ENCODE data around the gene C9orf85. TPM values are rescaled to one million over a fixed set of nuclear protein-coding genes. Genes with fewer than 3 reads are reported as not detected.

The C9orf85 gene
- total and polyA plus RNA-seq, 2 of the 8 experiments (the other 6 are each of a cell fraction or from before 2014, with no cell fraction given) = 6.3 to 14.5 TPM

DNA sequence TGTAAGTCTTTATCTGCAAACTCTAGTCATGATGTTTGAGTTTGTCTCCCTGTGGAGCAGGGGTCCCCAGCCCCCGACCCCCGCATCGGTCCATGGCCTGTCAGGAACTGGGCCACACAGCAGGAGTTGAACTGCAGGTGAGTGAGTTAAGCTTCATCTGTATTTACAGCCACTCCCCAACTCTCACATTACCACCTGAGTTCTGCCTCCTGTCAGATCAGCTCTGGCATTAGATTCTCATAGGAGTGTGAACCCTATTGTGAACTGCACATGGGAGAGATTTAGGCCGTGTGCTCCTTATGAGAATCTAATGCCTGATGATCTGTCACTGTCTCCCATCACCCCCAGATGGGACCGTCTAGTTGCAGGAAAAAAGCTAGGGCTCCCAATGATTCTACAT, 7.0 kb downstream of the C9orf85 start:
- no peak overlapping the region for H2AFZ ChIP-seq (ENCODE audit: low read length)
- H3K23me2 ChIP-seq (ENCODE audit: low read depth, low read length) = no peaks in the 10 kb centered on the region
- no peak overlapping the region for H2BK120ac ChIP-seq (replicated peaks; ENCODE audit: low read depth, low read length)
- 89% methylated on average over 5 of the region's 5 CpGs; no CpG with 5 or more reads in 1 of the 2 experiments for WGBS, 2 experiments (ENCODE audit: extremely low coverage in 1 of 2, insufficient coverage in 1 of 2, insufficient read length in 1 of 2, insufficient replicate concordance in 2 of 2, low coverage in 1 of 2, low lambda C conversion rate in 2 of 2, missing lambda C conversion rate in 1 of 2)
- H4K5ac ChIP-seq (ENCODE audit: insufficient read length, low read depth, low read length) = no peak overlapping the region
- FAIRE-seq (no peak), DNase-seq (ENCODE audit: low read depth in 1 of 2, low spot score in 2 of 2) (no peak)
- no peak overlapping the region for H2AK5ac ChIP-seq (ENCODE audit: low read depth, low read length)
- no peak overlapping the region for H3K4ac ChIP-seq (replicated peaks; ENCODE audit: insufficient read length, low read depth, low read length)
- H3K56ac ChIP-seq (replicated peaks; ENCODE audit: insufficient read length, low read depth, low read length) = no peak overlapping the region
- no peak overlapping the region for H2BK20ac ChIP-seq (ENCODE audit: low read length)
- H3K23ac ChIP-seq (ENCODE audit: insufficient read length) = no peak overlapping the region
- CTCF ChIA-PET (ENCODE audit: partially characterized antibody) = interaction anchor here (0.6 kb wide), 1 partner anchor 58 kb away, joined by 3 read pairs; no protein-coding TSS in a partner anchor
- no peak overlapping the region for H3K27ac ChIP-seq (ENCODE audit: low read depth, low read length)
- POLR2A ChIA-PET (ENCODE audit: partially characterized antibody) = interaction anchor here (3.9 kb wide), 1 partner anchor 13 kb away, joined by 28 read pairs; no protein-coding TSS in a partner anchor
- H3K79me1 ChIP-seq (ENCODE audit: low read depth, low read length) = 0 out of 2 replicates have a peak, but pooled peaks cover 3% of the 10 kb centered on the region
- peaks cover 12 to 17% of the 10 kb centered on the region in 2 experiments; a peak in 3 of 4 replicates for H3K9me3 ChIP-seq (ENCODE audit: insufficient read depth in 2 of 2, low read depth in 1 of 2, low read length in 1 of 2)
- H4K8ac ChIP-seq (ENCODE audit: extremely low read depth, insufficient read depth, low read length) = no peak overlapping the region
- no peak overlapping the region for H3K18ac ChIP-seq (ENCODE audit: extremely low read depth, low read length)
- no peak overlapping the region for H3K14ac ChIP-seq (ENCODE audit: insufficient read length)
- H3K4me3 ChIP-seq (ENCODE audit: extremely low read depth in 1 of 4, insufficient read depth in 2 of 4, low read depth in 3 of 4, low read length in 4 of 4) = no peak overlapping the region
- H2BK15ac ChIP-seq (ENCODE audit: low read length) = no peak overlapping the region; the same call in 1 of the 2 replicates
- peaks cover 4 to 12% (median 9%) of the 10 kb centered on the region in 4 experiments; a peak in 6 of 7 replicates for H3K4me1 ChIP-seq (replicated peaks in 1 of 4; ENCODE audit: control insufficient read depth in 3 of 4, insufficient read depth in 4 of 4, low read length in 3 of 4)
- no peak overlapping the region for H4K91ac ChIP-seq (replicated peaks; ENCODE audit: insufficient read length, low read length)
- H3K36me3 ChIP-seq (ENCODE audit: control insufficient read depth in 2 of 4, insufficient read depth in 4 of 4, low read length in 3 of 4) = peaks cover 0 to 12% (median 5%) of the 10 kb centered on the region in 4 experiments; a peak in 3 of 8 replicates
- peaks cover 18 to 76% of the 10 kb centered on the region in 2 experiments for H3K79me2 ChIP-seq (ENCODE audit: control insufficient read depth in 1 of 2, insufficient read depth in 2 of 2, low read length in 2 of 2)
- H4K20me1 ChIP-seq (replicated peaks in 1 of 2; ENCODE audit: control insufficient read depth in 1 of 2, insufficient read depth in 2 of 2, low read length in 2 of 2) = no peaks in the 10 kb centered on the region
- H2BK5ac ChIP-seq (ENCODE audit: low read depth, low read length) = no peak overlapping the region
- H3K4me2 ChIP-seq (ENCODE audit: insufficient read depth in 1 of 2, low read depth in 2 of 2, low read length in 2 of 2) = no peak overlapping the region
- H3K9ac ChIP-seq (replicated peaks in 1 of 4; ENCODE audit: extremely low read depth in 1 of 4, low read depth in 3 of 4, low read length in 3 of 4) = no peak overlapping the region
- H3K27me3 ChIP-seq (replicated peaks in 1 of 4; ENCODE audit: control insufficient read depth in 3 of 4, extremely low read depth in 1 of 4, insufficient read depth in 3 of 4, low read length in 3 of 4) = no peaks in the 10 kb centered on the region
- no peak overlapping the region for H2BK12ac ChIP-seq (ENCODE audit: low read depth, low read length)
- no peak for TF ChIP-seq KDM4A (IDR thresholded peaks at IDR 0.05; ENCODE audit: low read depth, low read length, severe bottlenecking)
- TF ChIP-seq SIX5 (IDR thresholded peaks at IDR 0.05; ENCODE audit: low read depth, low read length) = no peak
- no peak for TF ChIP-seq POLR2AphosphoS5 (IDR thresholded peaks at IDR 0.05; ENCODE audit: low read depth, low read length)
